OCI-LY7 (cell line): Measurements from ENCODE around the gene CNPY3. TPM values are rescaled to one million over a fixed set of nuclear protein-coding genes. Genes with fewer than 3 reads are reported as not detected.
A peak's percentile ranks its signal among the peaks of the same experiment; 100 is the strongest.
"Not testable (repeated sequence)": the region's sequence is repeated elsewhere in the genome, so short reads cannot be mapped to it uniquely, and the experiment has no call there.

Source experiments
- Bru-seq: library from RNA; stranded (reverse); fragments of 400-500 nt; gene quantifications from one replicate; lab custom pipeline; 2021; lab: Mats Ljungman, UMichigan
- BruChase-seq, 2 experiments: library from RNA; stranded (reverse); fragments of 400-500 nt; gene quantifications; one replicate each; lab custom pipeline; 2021; lab: Mats Ljungman, UMichigan
- BruUV-seq: library from RNA; stranded (reverse); fragments of 400-500 nt; replicated peaks from 2 replicates; lab custom pipeline; 2021; lab: Mats Ljungman, UMichigan
- CTCF ChIA-PET: fragments of 300-600 bp; sonication (Branson Sonifier 250); formaldehyde crosslinking; loops from one replicate; lab custom pipeline; 2022; ENCODE audit warnings: antibody characterized with exemption; ENCODE audit not compliant: unreplicated experiment; lab: Charles Lee
- POLR2A ChIA-PET: fragments of 300-600 bp; sonication (Branson Sonifier 250); formaldehyde crosslinking; loops from one replicate; lab custom pipeline; 2022; ENCODE audit warnings: antibody characterized with exemption; lab: Charles Lee
- DNase-seq: peaks from one replicate; pipeline ENCODE4 v3.0.0-alpha.2; 2015; ENCODE audit warnings: low spot score
- H2AFZ ChIP-seq: fragments of 200-600 bp; sonication (generic), shearing (Covaris generic); 2 replicates; pipeline ENCODE4 v1.6.1; 2014; ENCODE audit warnings: mild to moderate bottlenecking, antibody characterized with exemption, low read length, moderate library complexity
- H3K27ac ChIP-seq: fragments of 200-600 bp; sonication (generic); 2 replicates; pipeline ENCODE4 v1.5.1; 2014; ENCODE audit warnings: mixed run types, low read depth, mild to moderate bottlenecking, moderate library complexity, low read length, inconsistent platforms; ENCODE audit not compliant: poor library complexity, severe bottlenecking
- H3K36me3 ChIP-seq: fragments of 200-600 bp; sonication (generic); 2 replicates; pipeline ENCODE4 v1.6.1; 2014; ENCODE audit warnings: mild to moderate bottlenecking, antibody characterized with exemption, low read length, moderate library complexity, mixed read lengths; ENCODE audit not compliant: insufficient read depth
- H3K4me1 ChIP-seq: fragments of 200-600 bp; sonication (generic); 2 replicates; pipeline ENCODE4 v1.5.1; 2014; ENCODE audit warnings: mild to moderate bottlenecking, low read length; ENCODE audit not compliant: insufficient read depth, poor library complexity, severe bottlenecking
- H3K4me2 ChIP-seq: fragments of 200-600 bp; sonication (generic); 2 replicates; pipeline ENCODE4 v1.6.1; 2014; ENCODE audit warnings: mild to moderate bottlenecking, low read length
- H3K4me3 ChIP-seq: fragments of 200-600 bp; sonication (generic); 2 replicates; pipeline ENCODE4 v1.5.1; 2014; ENCODE audit warnings: mild to moderate bottlenecking, low read depth, low read length; ENCODE audit not compliant: poor library complexity, severe bottlenecking
- H3K79me2 ChIP-seq: fragments of 200-600 bp; sonication (generic); 2 replicates; pipeline ENCODE4 v1.6.1; 2016; ENCODE audit warnings: low read depth, mild to moderate bottlenecking, low read length, moderate library complexity, mixed read lengths; ENCODE audit not compliant: insufficient read depth
- H3K9me2 ChIP-seq: fragments of 200-600 bp; sonication (generic); 2 replicates; pipeline ENCODE4 v1.6.1; 2016; ENCODE audit warnings: mild to moderate bottlenecking, low read length, mixed read lengths; ENCODE audit not compliant: insufficient read depth
- H3K9me3 ChIP-seq: fragments of 200-600 bp; sonication (generic); 2 replicates; pipeline ENCODE4 v1.6.1; 2014; ENCODE audit warnings: mild to moderate bottlenecking, mixed run types, low read length, mixed read lengths
- H4K20me1 ChIP-seq: fragments of 200-600 bp; sonication (generic); 2 replicates; pipeline ENCODE4 v1.6.1; 2014; ENCODE audit warnings: mild to moderate bottlenecking, antibody characterized with exemption, low read length, moderate library complexity, mixed read lengths; ENCODE audit not compliant: insufficient read depth
- EZH2phosphoT487 ChIP-seq: fragments of 200-600 bp; sonication (generic); IDR thresholded peaks from 2 replicates; pipeline ENCODE4 v1.6.1; 2018; ENCODE audit warnings: low read depth, borderline replicate concordance, mild to moderate bottlenecking, mixed run types, antibody characterized with exemption, low read length, moderate library complexity, mixed read lengths
- intact Hi-C: fragments of 100-400 bp; cut with micrococcal nuclease; formaldehyde crosslinking; loops from one replicate; pipeline ENCODE4 v1.10.0; 2022; ENCODE audit not compliant: unreplicated experiment
- long read RNA-seq: library from polyadenylated mRNA; stranded (forward); transcript quantifications from one replicate; pipeline ENCODE4 v2.0.0, GENCODE V29; 2022
- total RNA-seq, 2 experiments: library from RNA; depleted of rRNA in 1 of 2; stranded (reverse); fragments of >200 nt in 1 of 2; shearing (Covaris generic) in 1 of 2; gene quantifications; 2 replicates each; pipeline ENCODE4 v1.2.3, GENCODE V29; 2014 to 2022
- TF ChIP-seq, protein P1 (sequence below): fragments of 200-600 bp; sonication (generic); conservative IDR thresholded peaks from 2 replicates; pipeline ENCODE4 v1.5.1; 2014; ENCODE audit warnings: mild to moderate bottlenecking, antibody characterized with exemption, low read length, moderate library complexity, mixed read lengths

CNPY3 gene
- total RNA-seq (2014; rRNA removed; shearing (Covaris generic)), result 64.7 and 69.3 TPM in 2 replicates
- total RNA-seq (2022), result 70.5 and 77.2 TPM in 2 replicates
- percentile 92 among the genes with signal in this experiment for Bru-seq, nascent RNA
- BruChase-seq, experiment 1, labeled RNA remaining after a 6-hour chase, result percentile 94 among the genes with signal in this experiment
- BruChase-seq, experiment 2, labeled RNA remaining after a 2-hour chase, result percentile 93 among the genes with signal in this experiment
- long read RNA-seq, transcript CNPY3-201 (6 exons, 1,704 nt), result major isoform, 94 of 135 reads
- long read RNA-seq, partial matches to known transcripts, result 10 of 135 reads
- long read RNA-seq, other reads (novel, unspliced or antisense), result 31 of 135 reads

DNA sequence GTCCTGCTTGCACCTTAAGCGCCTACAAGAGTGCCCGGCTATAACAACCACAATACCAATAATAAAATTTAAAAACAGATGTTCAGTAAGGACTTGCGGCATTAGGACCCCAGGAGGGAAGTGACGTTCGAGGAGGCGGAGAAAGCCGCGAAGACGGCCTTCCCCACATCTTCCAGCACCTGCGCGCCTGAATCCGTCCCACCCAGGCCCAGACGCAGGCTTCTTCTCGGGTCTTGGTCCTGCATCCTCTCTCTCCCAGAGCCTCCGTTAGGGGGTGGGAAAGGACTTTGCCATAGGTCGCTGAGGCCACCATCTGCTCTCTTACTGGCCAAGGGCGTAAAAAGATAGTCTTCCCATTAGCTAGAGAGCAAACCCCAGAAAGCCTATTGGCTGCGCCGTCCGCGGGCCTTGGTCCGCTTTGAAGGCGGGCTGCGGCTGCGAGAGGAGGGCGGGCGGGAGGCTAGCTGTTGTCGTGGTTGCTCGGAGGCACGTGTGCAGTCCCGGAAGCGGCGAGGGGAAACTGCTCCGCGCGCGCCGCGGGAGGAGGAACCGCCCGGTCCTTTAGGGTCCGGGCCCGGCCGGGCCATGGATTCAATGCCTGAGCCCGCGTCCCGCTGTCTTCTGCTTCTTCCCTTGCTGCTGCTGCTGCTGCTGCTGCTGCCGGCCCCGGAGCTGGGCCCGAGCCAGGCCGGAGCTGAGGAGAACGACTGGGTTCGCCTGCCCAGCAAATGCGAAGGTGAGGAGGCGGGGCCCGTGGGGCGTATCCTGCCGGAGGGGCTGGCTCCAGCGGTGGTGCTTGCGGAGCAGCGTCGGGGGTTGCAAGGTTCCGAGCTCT is at the start of gene CNPY3:
Gene CNPY3, plus strand, starts transcription at position 495 of the 835 bp plus-strand sequence. Its CDS starts 91 bp downstream, at position 586.
- no TSS peak for BruUV-seq
- peak within 1 kb of the TSS; percentile 94 for H3K27ac ChIP-seq
- peaks cover 23% of the 10 kb centered on the region for H4K20me1 ChIP-seq
- peaks cover 33% of the 10 kb centered on the region for H3K4me1 ChIP-seq
- ChIA-PET POLR2A (interaction anchor here (0.6 to 2.5 kb wide), 26 partner anchors 11 to 912 kb away, joined by 3 to 18 read pairs (median 4); partner anchors contain the start of genes ABCC10, CUL7, CUL9 and KLC4), CTCF (interaction anchor here (0.5 to 1.3 kb wide), 7 partner anchors 52 to 449 kb away, joined by 3 to 14 read pairs (median 5); partner anchors contain the start of gene DNPH1)
- H3K9me2 ChIP-seq, result no peaks in the 10 kb centered on the region
- H3K36me3 ChIP-seq, result peaks cover 37% of the 10 kb centered on the region
- intact Hi-C loops, result loop anchor here (1.0 kb wide), 3 partner anchors 50 to 85 kb away; partner anchors contain the start of genes KLHDC3, PEX6 and PPP2R5D
- H3K4me3 ChIP-seq, result peak within 1 kb of the TSS; percentile 84
- TF ChIP-seq EZH2phosphoT487, result no peak
- peaks cover 41% of the 10 kb centered on the region for H3K79me2 ChIP-seq
- DNase-seq, result peak; percentile 98
- H2AFZ ChIP-seq, result peak within 1 kb of the TSS; percentile 60; the same call in 1 of the 2 replicates
- H3K9me3 ChIP-seq, result no peaks in the 10 kb centered on the region
- H3K4me2 ChIP-seq, result peak within 1 kb of the TSS; percentile 92

DNA sequence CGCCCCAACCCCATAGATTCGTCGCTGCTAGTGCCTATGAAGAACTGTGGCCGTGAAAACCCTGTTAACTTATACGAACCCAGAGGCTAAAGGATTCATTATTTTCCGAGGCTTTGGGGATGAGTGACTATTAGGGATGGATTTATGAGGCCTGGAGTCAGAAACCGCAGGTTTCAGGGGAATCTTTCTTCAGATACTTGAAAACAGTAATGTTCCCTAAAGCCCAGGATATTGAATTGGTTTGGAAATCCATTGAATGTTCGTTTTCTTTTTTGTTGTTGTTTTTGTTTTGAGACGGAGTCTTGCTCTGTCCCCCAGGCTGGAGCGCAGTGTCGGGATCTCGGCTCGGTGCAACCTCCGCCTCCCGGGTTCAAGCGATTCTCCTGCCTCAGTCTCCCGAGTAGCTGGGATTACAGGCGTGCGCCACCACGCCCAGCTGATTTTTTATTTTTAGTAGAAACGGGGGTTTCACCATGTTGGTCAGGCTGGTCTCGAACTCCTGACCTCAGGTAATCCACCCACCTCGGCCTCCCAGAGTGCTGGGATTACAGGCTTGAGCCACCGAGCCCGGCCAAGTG is 49.0 kb upstream of the CNPY3 start:
- DNase-seq, H4K20me1 ChIP-seq, H3K9me2 ChIP-seq, intact Hi-C loops, H3K9me3 ChIP-seq: not testable (repeated sequence)
- TSS peak; percentile 90 for BruUV-seq
- H2AFZ ChIP-seq, result peak overlapping the region; percentile 91; the same call in 1 of the 2 replicates
- peak overlapping the region; percentile 75 for H3K27ac ChIP-seq
- H3K4me1 ChIP-seq, result peaks cover 18% of the 10 kb centered on the region
- peak overlapping the region; percentile 80 for H3K4me2 ChIP-seq
- H3K79me2 ChIP-seq, result peaks cover 45% of the 10 kb centered on the region
- H3K36me3 ChIP-seq, result peaks cover 43% of the 10 kb centered on the region
- peak overlapping the region; percentile 79 for H3K4me3 ChIP-seq
- CTCF ChIA-PET, result interaction anchor here (0.6 kb wide), 2 partner anchors 97 to 1020 kb away, joined by 3 to 11 read pairs; no protein-coding TSS in a partner anchor
- POLR2A ChIA-PET, result interaction anchor here (0.6 to 1.6 kb wide), 12 partner anchors 9 to 155 kb away, joined by 3 to 7 read pairs (median 4); partner anchors contain the start of gene CNPY3

DNA sequence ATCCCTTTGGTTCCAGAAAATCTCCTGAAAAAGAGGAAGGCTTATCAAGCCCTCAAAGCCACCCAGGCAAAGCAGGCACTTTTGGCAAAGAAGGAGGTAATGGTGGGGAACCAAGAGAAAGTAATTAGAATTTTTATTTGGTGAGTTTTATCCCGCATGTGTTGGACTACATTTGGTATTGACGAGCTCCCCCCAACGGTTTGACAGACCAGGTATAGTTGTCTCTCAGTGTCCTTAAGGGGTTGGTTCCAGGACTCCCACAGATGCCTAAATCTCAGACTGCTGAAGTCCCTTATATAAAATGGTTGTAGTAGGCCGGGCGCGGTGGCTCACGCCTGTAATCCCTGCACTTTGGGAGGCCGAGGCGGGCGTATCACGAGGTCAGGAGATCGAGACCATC is 48.4 kb upstream of the CNPY3 start:
- H4K20me1 ChIP-seq, H3K9me3 ChIP-seq, H2AFZ ChIP-seq, BruUV-seq, intact Hi-C loops, CTCF ChIA-PET, H3K9me2 ChIP-seq: not testable (repeated sequence)
- peak; percentile 54 for DNase-seq
- peak overlapping the region; percentile 79 for H3K4me3 ChIP-seq
- peaks cover 48% of the 10 kb centered on the region for H3K36me3 ChIP-seq
- H3K4me1 ChIP-seq, result peaks cover 18% of the 10 kb centered on the region
- TF ChIP-seq, protein P1, sequence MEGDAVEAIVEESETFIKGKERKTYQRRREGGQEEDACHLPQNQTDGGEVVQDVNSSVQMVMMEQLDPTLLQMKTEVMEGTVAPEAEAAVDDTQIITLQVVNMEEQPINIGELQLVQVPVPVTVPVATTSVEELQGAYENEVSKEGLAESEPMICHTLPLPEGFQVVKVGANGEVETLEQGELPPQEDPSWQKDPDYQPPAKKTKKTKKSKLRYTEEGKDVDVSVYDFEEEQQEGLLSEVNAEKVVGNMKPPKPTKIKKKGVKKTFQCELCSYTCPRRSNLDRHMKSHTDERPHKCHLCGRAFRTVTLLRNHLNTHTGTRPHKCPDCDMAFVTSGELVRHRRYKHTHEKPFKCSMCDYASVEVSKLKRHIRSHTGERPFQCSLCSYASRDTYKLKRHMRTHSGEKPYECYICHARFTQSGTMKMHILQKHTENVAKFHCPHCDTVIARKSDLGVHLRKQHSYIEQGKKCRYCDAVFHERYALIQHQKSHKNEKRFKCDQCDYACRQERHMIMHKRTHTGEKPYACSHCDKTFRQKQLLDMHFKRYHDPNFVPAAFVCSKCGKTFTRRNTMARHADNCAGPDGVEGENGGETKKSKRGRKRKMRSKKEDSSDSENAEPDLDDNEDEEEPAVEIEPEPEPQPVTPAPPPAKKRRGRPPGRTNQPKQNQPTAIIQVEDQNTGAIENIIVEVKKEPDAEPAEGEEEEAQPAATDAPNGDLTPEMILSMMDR, result peak; percentile 66
- H3K27ac ChIP-seq, result peak overlapping the region; percentile 75
- POLR2A ChIA-PET, result interaction anchor here (0.5 to 1.5 kb wide), 7 partner anchors 9 to 291 kb away, joined by 3 to 4 read pairs (median 3); partner anchors contain the start of genes CNPY3 and KLHDC3
- peaks cover 45% of the 10 kb centered on the region for H3K79me2 ChIP-seq
- peak overlapping the region; percentile 80 for H3K4me2 ChIP-seq
